NCI-H187 (cell line): ENCODE data around the gene ZFP36L1.

Source experiments
- DNase-seq, 2 experiments: peaks; one replicate each; lab custom pipeline; 2025; lab: John Stamatoyannopoulos, UW

ZFP36L1 gene

DNA sequence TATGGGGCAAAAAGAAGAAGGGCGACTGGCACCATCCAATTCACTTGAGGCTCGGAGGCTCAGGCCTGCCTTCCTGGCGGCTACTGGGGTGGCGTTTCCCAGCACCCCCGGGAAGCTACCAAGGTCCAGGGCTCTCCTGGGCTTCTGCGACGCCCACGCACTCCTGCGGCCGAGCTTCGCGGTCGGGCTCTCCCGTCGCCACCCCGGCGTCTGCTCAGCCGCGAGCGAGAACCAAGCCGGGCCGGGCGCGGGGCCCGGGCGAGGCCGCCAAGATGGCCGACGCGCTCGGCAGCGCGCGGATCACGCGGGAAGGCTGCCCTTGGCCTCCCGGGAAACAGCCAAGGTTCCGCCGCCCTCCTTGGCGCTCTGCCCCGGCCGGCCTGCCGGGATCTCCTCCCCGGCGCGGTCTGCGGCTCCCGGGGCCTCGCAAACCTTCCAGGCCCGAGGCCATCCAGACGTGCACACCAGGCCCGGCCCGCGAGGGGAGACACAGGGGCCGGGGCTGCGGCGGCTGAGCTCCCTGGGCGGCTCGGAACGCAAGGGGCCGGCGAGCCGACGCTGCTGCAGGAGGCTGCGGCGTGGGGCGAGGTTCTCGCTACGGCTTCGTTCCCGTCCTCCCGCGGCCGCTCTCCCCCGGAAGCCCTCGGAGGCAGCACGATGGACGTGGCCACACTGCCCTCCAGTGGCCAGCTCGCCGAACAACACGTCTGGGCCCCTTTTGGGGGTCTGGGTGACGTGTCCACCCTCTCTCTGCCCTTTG, 23.5 kb upstream of the ZFP36L1 start:
- peak; percentile 65 to 71 for DNase-seq

- no peak for DNase-seq
These were observed 22.7 kb upstream of the ZFP36L1 start for GRCh38 chr14:68815298-68816182.

DNA sequence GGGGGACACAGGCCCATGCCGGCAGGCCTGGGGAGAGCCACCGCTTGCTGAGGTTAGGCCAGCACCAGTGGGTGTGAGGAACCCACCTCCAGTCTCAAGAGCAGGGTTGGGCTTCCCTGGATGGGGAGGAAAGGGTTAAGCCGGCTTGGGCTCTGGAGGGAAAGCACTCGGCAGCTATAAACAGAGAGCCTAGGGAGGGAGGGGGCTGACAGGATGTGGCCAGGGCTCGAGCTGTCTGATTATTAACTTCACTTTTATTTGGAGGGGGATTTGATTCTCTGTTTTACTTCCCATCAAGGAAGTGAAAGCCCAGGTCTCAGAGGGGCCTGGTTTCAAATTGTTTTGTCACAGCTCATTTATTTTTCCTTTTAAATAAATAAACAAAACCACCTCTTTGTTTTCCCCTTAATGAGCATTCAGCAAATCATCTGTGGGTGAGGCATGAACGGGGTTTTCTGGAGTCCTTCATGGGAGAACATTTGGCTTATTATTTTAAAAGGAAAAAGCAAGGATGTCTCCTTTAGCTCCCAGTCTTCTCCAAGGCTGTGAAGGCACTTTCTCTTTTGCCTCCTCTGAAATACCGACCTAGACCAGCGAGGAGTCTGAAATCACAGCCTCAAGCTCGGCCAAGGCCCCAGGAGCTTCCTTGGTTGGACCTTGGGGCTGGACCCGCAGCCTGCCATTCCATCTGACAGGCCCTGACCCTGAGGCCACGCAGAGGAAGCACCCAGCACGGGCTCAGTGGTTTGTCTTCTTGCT, 21.9 kb upstream of the ZFP36L1 start:
- no peak for DNase-seq

- no peak for DNase-seq
These were observed 21.3 kb upstream of the ZFP36L1 start for GRCh38 chr14:68814238-68814538.

DNA sequence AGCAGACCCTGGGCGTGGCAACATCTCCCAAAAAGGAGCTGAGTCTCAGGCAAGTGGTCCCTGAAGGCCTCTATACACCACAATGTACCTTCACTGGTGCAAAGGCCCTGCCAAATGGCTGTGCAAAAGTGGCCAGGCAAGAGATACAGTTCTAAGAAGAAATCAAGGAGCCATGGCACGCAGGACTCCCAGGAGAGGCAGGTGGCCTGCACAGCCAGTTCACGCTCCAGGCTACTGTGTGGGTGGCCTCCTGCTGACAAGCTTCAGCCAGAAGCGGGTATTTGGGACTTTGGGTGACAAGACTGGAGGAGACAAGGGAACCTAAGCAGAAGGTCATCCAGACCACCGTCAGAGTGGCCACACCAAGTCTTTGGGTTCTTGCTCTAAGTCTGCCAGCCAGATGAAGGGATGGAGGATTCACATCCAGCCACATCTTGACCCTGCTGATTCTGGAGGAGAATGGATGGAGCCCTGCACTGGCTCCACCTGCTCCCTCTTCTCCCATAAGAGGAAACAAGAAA, 20.5 kb upstream of the ZFP36L1 start:
- DNase-seq, result no peak

DNA sequence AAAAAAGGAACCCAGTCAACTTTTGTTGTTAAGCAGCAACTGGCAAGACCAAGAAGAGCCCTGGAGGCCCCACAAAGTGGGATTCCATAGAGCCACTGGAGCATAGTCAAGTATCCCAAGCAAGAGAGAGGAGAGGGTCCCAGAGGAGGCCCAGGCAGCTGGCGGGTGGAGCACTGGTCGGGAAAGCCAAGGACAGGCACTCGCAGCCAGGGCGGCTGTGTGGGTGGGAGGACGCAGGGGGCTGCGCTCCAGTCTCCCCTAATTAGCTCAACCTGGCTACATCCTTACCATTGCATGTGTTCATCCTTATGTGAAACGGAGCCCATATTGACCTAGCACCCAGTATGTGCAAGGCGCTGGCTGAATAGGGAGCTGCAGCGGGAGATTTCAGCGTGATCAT, 18.3 kb upstream of the ZFP36L1 start:
- no peak for DNase-seq

- no peak for DNase-seq
These were observed 17.6 kb upstream of the ZFP36L1 start for GRCh38 chr14:68810173-68811153.

DNA sequence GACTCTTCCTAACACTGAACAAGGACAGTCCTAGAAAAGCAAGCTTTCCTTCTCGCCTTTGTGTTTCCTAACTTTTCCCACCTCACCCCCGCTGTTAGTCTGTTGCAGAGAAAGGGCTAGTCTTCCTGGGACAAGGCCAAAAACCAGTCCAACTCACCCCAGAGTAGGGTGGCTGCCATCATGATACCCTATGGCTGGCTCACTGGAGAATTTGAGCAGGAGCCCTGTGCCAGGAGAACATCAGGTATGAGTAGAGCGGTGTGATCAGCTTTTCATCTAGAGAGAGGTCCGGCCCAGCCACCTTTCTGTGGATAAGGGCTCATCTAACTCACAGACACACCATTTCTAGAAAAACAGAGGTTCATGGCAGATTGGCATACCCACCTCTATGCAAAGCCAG, 16.7 kb upstream of the ZFP36L1 start:
- DNase-seq, result no peak

DNA sequence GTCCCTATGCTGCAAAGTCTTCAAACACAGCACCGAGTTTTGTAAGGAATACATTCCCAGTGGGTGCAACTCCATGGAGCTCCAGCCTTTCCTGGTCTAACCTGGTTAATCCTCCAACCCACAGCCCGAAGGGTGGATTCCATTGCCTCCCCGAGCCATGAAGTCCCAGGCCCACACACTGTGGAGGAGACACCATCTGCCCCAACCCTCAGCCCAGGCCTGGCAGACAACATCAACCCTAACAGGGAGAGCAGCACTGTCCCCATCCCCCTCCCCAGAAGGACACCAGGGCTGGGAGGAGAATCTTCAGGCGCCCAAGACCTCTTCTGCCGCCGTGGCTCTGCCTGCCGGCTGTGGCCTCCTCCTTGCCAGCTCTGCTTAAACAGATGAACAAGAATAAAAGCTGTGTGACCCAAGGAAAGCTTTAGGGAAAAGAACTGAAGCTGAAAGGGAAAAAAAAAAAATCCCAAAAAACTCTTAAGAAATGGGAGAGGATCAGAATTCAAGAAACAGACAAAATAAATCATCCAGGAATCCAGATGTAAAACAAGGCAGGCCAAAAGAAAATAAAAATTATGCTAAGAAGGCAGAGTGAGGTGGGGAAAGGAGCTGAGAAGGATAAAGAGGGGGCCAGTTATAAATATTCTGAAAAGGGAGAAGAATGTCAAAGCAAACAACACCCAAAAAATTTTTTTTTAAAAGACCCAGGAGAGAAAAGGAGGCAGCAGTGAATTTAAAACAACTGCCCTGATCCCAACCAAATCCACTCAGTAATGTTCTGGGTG, 16.0 kb upstream of the ZFP36L1 start:
- no peak for DNase-seq

GRCh38 chr14:68807987-68808386, 15.1 kb upstream of the ZFP36L1 start:
- no peak for DNase-seq

DNA sequence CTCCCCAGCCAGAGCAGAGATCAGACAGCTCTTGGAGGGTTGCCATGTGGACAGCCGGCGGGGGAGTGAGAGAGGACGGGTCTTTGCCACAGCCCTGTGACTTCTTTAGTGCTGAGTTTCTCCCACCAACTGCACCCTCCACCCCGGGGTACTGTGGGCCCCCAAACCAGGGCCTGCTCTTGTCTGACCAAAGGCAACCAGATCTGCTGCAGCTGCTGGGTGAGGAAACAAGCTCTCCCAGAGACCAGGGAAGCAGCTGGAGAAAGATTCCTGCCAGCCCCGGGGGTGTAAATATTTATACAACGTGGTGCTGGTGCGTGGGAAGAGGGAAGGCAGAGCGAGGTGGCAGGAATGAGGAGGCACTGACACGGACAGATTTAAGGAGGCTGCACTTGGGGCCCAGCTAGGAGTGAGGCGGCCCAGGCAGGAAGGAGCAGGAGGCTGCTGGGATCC, 14.3 kb upstream of the ZFP36L1 start:
- DNase-seq, result no peak

DNA sequence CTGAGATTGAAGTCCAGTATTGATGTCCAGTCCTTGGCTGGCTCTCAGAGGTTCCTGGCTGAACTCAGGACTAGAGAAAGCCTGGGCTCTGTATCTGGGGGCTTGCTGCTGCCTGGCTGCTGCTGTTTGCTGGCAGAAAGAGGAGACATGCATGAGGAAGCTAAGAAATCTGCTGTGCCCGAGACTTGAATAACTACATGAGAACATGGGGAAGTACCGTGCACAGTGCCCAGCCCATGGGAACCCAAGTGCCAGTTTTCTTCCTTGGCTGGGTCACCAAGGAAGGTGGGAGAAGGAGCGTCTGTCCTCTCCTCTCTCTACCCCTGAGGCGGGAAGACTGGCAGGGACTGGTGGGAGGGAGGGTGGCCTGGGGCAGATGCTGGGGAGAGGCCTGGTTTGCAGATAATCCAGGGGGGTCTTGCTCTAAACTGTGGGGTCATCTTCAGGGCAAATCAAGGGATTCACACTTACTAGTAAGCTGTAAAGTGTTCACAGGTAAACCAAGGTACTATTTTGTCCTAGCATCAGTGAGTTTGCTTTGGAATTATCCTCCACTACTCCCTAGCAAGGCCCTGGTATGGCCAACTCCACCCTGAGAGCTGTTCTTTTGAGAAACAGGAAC, 13.8 kb upstream of the ZFP36L1 start:
- DNase-seq, result no peak

- no peak for DNase-seq
These were observed 12.5 kb upstream of the ZFP36L1 start for GRCh38 chr14:68805414-68805813.

- no peak for DNase-seq
These were observed 8.8 kb upstream of the ZFP36L1 start for GRCh38 chr14:68801631-68802030.

DNA sequence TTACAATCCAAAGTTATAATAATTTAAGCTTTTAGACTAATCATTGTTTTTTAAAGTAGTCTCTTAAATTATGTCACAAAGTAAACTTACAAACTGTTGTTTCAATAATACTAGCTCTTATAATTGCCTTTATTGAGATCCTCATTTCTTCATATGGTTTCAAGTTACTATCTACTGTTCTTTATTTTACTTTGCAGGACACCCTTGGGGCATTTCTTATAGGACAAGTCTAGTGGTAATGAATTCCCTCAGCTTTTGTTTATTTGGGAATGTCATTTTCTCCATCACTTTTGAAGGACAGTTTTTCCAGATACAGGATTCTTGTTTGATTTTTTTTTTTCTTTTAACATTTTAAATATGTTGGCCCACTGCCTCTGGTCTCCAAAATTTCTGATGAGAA, 8.1 kb upstream of the ZFP36L1 start:
- DNase-seq, result no peak

- no peak for DNase-seq
These were observed 7.5 kb upstream of the ZFP36L1 start for GRCh38 chr14:68800390-68800789.

DNA sequence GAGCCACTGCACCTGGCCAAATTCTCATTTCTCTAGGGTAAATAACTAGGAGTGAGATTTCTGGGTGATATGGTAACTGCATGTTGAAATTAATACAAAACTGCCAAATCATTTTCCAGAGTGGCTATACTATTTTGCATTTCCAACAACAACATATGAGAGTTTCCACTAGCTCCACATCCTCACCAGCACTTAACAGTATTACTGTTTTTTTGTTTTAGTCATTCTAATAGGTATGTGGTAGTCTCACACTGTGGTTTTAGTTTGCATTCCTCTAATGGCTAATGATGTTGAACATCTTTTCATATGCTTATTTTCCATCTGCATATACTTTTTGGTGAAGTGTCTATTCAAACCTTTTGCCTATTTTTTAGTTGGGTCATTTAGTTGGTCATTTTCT, 5.8 kb upstream of the ZFP36L1 start:
- DNase-seq, result no peak

GRCh38 chr14:68797121-68797670, 4.3 kb upstream of the ZFP36L1 start:
- no peak for DNase-seq

GRCh38 chr14:68796418-68797101, 3.7 kb upstream of the ZFP36L1 start:
- DNase-seq, result no peak
